ENCODE data around the gene TIMM17A.

Gene TIMM17A

DNA sequence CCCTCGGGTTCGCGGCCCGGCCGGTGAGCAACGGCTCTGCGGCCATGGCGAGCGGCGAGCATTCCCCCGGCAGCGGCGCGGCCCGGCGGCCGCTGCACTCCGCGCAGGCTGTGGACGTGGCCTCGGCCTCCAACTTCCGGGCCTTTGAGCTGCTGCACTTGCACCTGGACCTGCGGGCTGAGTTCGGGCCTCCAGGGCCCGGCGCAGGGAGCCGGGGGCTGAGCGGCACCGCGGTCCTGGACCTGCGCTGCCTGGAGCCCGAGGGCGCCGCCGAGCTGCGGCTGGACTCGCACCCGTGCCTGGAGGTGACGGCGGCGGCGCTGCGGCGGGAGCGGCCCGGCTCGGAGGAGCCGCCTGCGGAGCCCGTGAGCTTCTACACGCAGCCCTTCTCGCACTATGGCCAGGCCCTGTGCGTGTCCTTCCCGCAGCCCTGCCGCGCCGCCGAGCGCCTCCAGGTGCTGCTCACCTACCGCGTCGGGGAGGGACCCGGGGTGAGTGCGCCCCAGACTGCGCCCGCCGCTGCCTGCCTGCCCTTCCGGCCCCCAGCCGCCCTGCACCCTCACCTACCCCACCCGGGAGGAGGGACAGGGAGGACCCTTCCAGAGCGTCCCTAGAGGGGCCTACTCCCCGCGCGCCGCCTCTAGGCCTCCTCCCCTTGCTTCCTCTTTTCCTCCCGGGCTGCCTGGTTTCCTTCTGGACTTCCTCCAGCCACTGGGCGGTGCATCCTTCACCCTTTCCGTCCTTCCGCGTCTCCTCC, 27.5 kb downstream of the TIMM17A start, which contains the start of gene RNPEP:
RNPEP (plus strand) TSS at position 26 of the 757 bp plus-strand sequence; CDS start at position 45, 19 bp downstream.
- no peaks in the 10 kb centered on the region; the same call in 1 of the 2 replicates for H3K36me3 ChIP-seq (ENCODE audit: insufficient read depth, low read length)
- peak within 1 kb of the TSS; percentile 73 for H3K27ac ChIP-seq (ENCODE audit: low read length)
- peak; percentile 82 for ATAC-seq (ENCODE audit: insufficient read depth, low read depth)
- H3K9me3 ChIP-seq (ENCODE audit: insufficient read depth, low read length, severe bottlenecking): no peaks in the 10 kb centered on the region
- peak within 1 kb of the TSS; percentile 94 for H3K9ac ChIP-seq (ENCODE audit: low read depth, low read length)
- H2AFZ ChIP-seq (ENCODE audit: low read depth, low read length): peak within 1 kb of the TSS; percentile 91
- peak; percentile 60 for DNase-seq
- no peaks in the 10 kb centered on the region for H4K20me1 ChIP-seq (ENCODE audit: insufficient read depth, low read length)
- H3K4me3 ChIP-seq (ENCODE audit: low read depth in 1 of 2, low read length in 2 of 2): peak within 1 kb of the TSS; percentile 75 to 92
- H3K27me3 ChIP-seq (ENCODE audit: insufficient read depth, low read length, poor library complexity): no peaks in the 10 kb centered on the region
- no peak for TF ChIP-seq EZH2 (IDR thresholded peaks at IDR 0.05; ENCODE audit: borderline replicate concordance, low read depth, low read length, severe bottlenecking)
- TF ChIP-seq, protein P1, sequence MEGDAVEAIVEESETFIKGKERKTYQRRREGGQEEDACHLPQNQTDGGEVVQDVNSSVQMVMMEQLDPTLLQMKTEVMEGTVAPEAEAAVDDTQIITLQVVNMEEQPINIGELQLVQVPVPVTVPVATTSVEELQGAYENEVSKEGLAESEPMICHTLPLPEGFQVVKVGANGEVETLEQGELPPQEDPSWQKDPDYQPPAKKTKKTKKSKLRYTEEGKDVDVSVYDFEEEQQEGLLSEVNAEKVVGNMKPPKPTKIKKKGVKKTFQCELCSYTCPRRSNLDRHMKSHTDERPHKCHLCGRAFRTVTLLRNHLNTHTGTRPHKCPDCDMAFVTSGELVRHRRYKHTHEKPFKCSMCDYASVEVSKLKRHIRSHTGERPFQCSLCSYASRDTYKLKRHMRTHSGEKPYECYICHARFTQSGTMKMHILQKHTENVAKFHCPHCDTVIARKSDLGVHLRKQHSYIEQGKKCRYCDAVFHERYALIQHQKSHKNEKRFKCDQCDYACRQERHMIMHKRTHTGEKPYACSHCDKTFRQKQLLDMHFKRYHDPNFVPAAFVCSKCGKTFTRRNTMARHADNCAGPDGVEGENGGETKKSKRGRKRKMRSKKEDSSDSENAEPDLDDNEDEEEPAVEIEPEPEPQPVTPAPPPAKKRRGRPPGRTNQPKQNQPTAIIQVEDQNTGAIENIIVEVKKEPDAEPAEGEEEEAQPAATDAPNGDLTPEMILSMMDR (IDR thresholded peaks at IDR 0.05; ENCODE audit: borderline replicate concordance, extremely low read depth, low read length, poor library complexity, severe bottlenecking): peak; percentile 7
- peaks cover 33% of the 10 kb centered on the region for H3K79me2 ChIP-seq (ENCODE audit: insufficient read depth, low read length)
- H3K4me2 ChIP-seq (ENCODE audit: insufficient read depth, low read length): peak within 1 kb of the TSS; percentile 100
- peaks cover 30% of the 10 kb centered on the region for H3K4me1 ChIP-seq (ENCODE audit: insufficient read depth, low read length)

DNA sequence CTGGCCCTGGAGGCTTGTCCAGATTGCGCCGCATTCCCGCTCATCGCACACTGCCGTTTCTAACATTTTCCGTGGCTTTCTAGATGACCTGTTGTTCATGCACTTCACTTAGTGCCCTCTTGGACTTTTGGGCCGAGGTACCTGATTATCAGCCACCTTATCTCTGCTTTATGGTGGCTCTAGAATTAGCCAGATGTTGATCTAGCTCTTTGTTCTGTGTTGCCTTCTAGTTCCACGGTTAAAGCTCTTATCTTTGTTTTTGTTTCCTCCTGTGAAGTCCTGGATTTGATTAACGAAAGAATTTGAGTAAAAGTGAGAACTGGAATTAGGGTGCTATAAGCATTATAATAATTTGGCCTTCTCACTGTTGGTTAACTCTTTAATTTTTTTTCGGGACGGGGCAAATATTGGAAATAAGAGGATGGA, 28.1 kb downstream of the TIMM17A start:
- no peaks in the 10 kb centered on the region for H4K20me1 ChIP-seq (ENCODE audit: insufficient read depth, low read length)
- peaks cover 33% of the 10 kb centered on the region for H3K79me2 ChIP-seq (ENCODE audit: insufficient read depth, low read length)
- H3K4me2 ChIP-seq (ENCODE audit: insufficient read depth, low read length): peak overlapping the region; percentile 100
- TF ChIP-seq, protein P1 (IDR thresholded peaks at IDR 0.05; ENCODE audit: borderline replicate concordance, extremely low read depth, low read length, poor library complexity, severe bottlenecking): no peak
- no peak for TF ChIP-seq EZH2 (IDR thresholded peaks at IDR 0.05; ENCODE audit: borderline replicate concordance, low read depth, low read length, severe bottlenecking)
- no peaks in the 10 kb centered on the region for H3K9me3 ChIP-seq (ENCODE audit: insufficient read depth, low read length, severe bottlenecking)
- DNase-seq: no peak
- peak overlapping the region; percentile 75 to 92 for H3K4me3 ChIP-seq (ENCODE audit: low read depth in 1 of 2, low read length in 2 of 2)
- H3K36me3 ChIP-seq (ENCODE audit: insufficient read depth, low read length): peaks cover 4% of the 10 kb centered on the region
- H3K27ac ChIP-seq (ENCODE audit: low read length): peak overlapping the region; percentile 71
- no peak for ATAC-seq (ENCODE audit: insufficient read depth, low read depth)
- peak overlapping the region; percentile 91 for H2AFZ ChIP-seq (ENCODE audit: low read depth, low read length)
- peak overlapping the region; percentile 94 for H3K9ac ChIP-seq (ENCODE audit: low read depth, low read length)
- peaks cover 30% of the 10 kb centered on the region for H3K4me1 ChIP-seq (ENCODE audit: insufficient read depth, low read length)
- no peaks in the 10 kb centered on the region for H3K27me3 ChIP-seq (ENCODE audit: insufficient read depth, low read length, poor library complexity)

DNA sequence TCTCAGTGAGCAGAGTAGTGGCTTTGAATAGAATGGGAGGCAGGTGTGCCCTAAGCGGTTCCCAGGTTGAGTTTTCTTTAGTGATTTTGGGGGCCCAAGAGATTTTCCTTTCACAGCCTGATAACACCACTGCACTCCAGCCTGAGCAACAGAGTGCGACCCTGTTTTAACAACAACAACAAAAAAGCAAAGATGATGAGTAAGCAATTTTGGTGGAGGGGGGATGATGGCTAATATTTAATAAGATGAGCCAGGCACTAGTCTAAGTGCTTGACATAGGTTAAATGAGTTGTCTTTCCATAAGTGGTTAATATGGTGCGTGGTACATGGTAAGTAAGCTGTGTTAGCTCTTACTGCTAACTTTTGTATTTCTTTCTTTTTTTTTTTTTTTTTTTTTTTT, 29.1 kb downstream of the TIMM17A start:
- no peak overlapping the region for H3K4me3 ChIP-seq (ENCODE audit: low read depth in 1 of 2, low read length in 2 of 2)
- peaks cover 30% of the 10 kb centered on the region for H3K4me1 ChIP-seq (ENCODE audit: insufficient read depth, low read length)
- no peaks in the 10 kb centered on the region for H3K9me3 ChIP-seq (ENCODE audit: insufficient read depth, low read length, severe bottlenecking)
- no peak for ATAC-seq (ENCODE audit: insufficient read depth, low read depth)
- no peak overlapping the region for H3K9ac ChIP-seq (ENCODE audit: low read depth, low read length)
- peak overlapping the region; percentile 8; the same call in 1 of the 2 replicates for H3K4me2 ChIP-seq (ENCODE audit: insufficient read depth, low read length)
- no peak overlapping the region for H2AFZ ChIP-seq (ENCODE audit: low read depth, low read length)
- peaks cover 15% of the 10 kb centered on the region for H3K36me3 ChIP-seq (ENCODE audit: insufficient read depth, low read length)
- TF ChIP-seq, protein P1 (IDR thresholded peaks at IDR 0.05; ENCODE audit: borderline replicate concordance, extremely low read depth, low read length, poor library complexity, severe bottlenecking): no peak
- TF ChIP-seq EZH2 (IDR thresholded peaks at IDR 0.05; ENCODE audit: borderline replicate concordance, low read depth, low read length, severe bottlenecking): no peak
- no peak for DNase-seq
- no peaks in the 10 kb centered on the region for H3K27me3 ChIP-seq (ENCODE audit: insufficient read depth, low read length, poor library complexity)
- no peak overlapping the region for H3K27ac ChIP-seq (ENCODE audit: low read length)
- peaks cover 33% of the 10 kb centered on the region for H3K79me2 ChIP-seq (ENCODE audit: insufficient read depth, low read length)
- H4K20me1 ChIP-seq (ENCODE audit: insufficient read depth, low read length): no peaks in the 10 kb centered on the region
